Ovary (tissue), 9 donors: ENCODE data around the gene COL6A3. TPM values are rescaled to one million over a fixed set of nuclear protein-coding genes. Genes with fewer than 3 reads are reported as not detected.
A peak's percentile ranks its signal among the peaks of the same experiment; 100 is the strongest.
"Not testable (repeated sequence)": the region's sequence is repeated elsewhere in the genome, so short reads cannot be mapped to it uniquely, and the experiment has no call there.

Experiments
- DNase-seq, 5 donors: peaks; one replicate each; pipeline ENCODE4 v3.0.0-alpha.2; 2019 to 2020
- H3K27ac ChIP-seq, 2 donors: fragments of 200-600 bp; one replicate each; pipeline versions ENCODE4 v1.5.1 to v1.8.0; 2019 to 2022
- H3K27me3 ChIP-seq: fragments of 200-600 bp; one replicate; pipeline ENCODE4 v1.8.0; 2022
- H3K36me3 ChIP-seq: fragments of 200-600 bp; sonication (generic); one replicate; pipeline ENCODE4 v1.5.1; 2019
- H3K4me1 ChIP-seq: one replicate; pipeline ENCODE4 v1.8.1; 2013; ENCODE audit warnings: mild to moderate bottlenecking, moderate library complexity; ENCODE audit not compliant: insufficient read depth
- H3K4me3 ChIP-seq: fragments of 200-600 bp; sonication (generic); one replicate; pipeline ENCODE4 v1.5.1; 2017
- H3K9me3 ChIP-seq, 2 donors: fragments of 200-600 bp in 1 of 2; sonication (generic) in 1 of 2; one replicate each; pipeline versions ENCODE4 v1.5.1 to v1.8.1; 2013 to 2019; ENCODE audit warnings: mild to moderate bottlenecking in 1 of 2, moderate library complexity in 1 of 2
- EP300 ChIP-seq: sonication (generic); formaldehyde crosslinking; IDR thresholded peaks from one replicate; pipeline ENCODE4 v1.6.1; 2017; ENCODE audit warnings: antibody characterized with exemption
- POLR2A ChIP-seq: fragments of 450-650 bp; IDR thresholded peaks from one replicate; pipeline ENCODE4 v1.6.1; 2017; ENCODE audit warnings: antibody characterized with exemption, mild to moderate bottlenecking, moderate library complexity
- WGBS, 3 donors: extraction: QIAGEN DNeasy Blood & Tissue Kit in 1 of 3; methylation state at CpG; one replicate each; pipeline versions ENCODE4 v1.1.5 to v1.1.7; 2013 to 2017; 5-methylcytosine and 5-hydroxymethylcytosine counted together
- intact Hi-C, 4 donors: fragments of 100-400 bp; cut with DNase I; formaldehyde crosslinking; loops; one replicate each; pipeline versions ENCODE4 v1.11.0 to v1.15.1; 2022 to 2023
- polyA plus RNA-seq, 2 donors: library from polyadenylated mRNA; stranded (reverse); fragments of 200-250 nt in 1 of 2; fragments of 350-450 nt in 1 of 2; fragmentation: Illumina TruSeq in 1 of 2; extraction: RNeasy Lipid Tissue Mini Kit (QIAGEN cat#74804) in 1 of 2; gene quantifications; one replicate each; pipeline ENCODE4 v1.2.3, GENCODE V29; 2013 to 2014
- total RNA-seq, 7 donors: library from RNA; depleted of rRNA in 2 of 7; stranded (reverse); fragments of >200 nt in 2 of 7; fragmentation: NEBNext Ultra II Directional in 3 of 7; extraction: Animal tissue kit (Norgen Biotek cat#: 25700) in 3 of 7; gene quantifications; one replicate each; pipeline versions ENCODE4 v1.1.0 to v1.2.4, GENCODE V29; 2016 to 2023
- TF ChIP-seq, protein P1 (sequence below), 3 donors: fragments of 450-650 bp in 2 of 3; fragments of 200-600 bp in 1 of 3; IDR thresholded peaks; one replicate each; pipeline versions ENCODE4 v1.5.1 to v1.8.0; 2016 to 2022; ENCODE audit warnings: antibody characterized with exemption in 3 of 3, mild to moderate bottlenecking in 1 of 3
- donor health status: DM: no; HTN: no; CAD: no; lungs with moderate emphysema.
- donor health status: DM: no; HTN: no; CAD: no.
- donor health status: Bipolar disorder and iron deficiency.
- donor health status: DM: yes; HTN: yes; CAD: no.
- donor health status: DM: no; HTN: no; CAD: no.
- donor health status: DM: yes; HTN: yes; CAD: no.

The COL6A3 gene
- total and polyA plus RNA-seq, 9 donors: 105 to 520 (median 378) TPM

GRCh38 chr2:237358721-237359517, 55.0 kb downstream of the COL6A3 start:
- no peaks in the 10 kb centered on the region for H3K9me3 ChIP-seq
- peaks cover 18% of the 10 kb centered on the region for H3K4me1 ChIP-seq
- no peak for DNase-seq
- H3K27me3 ChIP-seq: no peaks in the 10 kb centered on the region
- H3K27ac ChIP-seq: peak overlapping the region; percentile 63 to 85
- no peaks in the 10 kb centered on the region for H3K36me3 ChIP-seq
- 50 to 55% (median 50%) methylated on average over 9 of the region's 9 CpGs for WGBS, 3 donors
- TF ChIP-seq EP300 (no peak), POLR2A (no peak)
- TF ChIP-seq, protein P1, sequence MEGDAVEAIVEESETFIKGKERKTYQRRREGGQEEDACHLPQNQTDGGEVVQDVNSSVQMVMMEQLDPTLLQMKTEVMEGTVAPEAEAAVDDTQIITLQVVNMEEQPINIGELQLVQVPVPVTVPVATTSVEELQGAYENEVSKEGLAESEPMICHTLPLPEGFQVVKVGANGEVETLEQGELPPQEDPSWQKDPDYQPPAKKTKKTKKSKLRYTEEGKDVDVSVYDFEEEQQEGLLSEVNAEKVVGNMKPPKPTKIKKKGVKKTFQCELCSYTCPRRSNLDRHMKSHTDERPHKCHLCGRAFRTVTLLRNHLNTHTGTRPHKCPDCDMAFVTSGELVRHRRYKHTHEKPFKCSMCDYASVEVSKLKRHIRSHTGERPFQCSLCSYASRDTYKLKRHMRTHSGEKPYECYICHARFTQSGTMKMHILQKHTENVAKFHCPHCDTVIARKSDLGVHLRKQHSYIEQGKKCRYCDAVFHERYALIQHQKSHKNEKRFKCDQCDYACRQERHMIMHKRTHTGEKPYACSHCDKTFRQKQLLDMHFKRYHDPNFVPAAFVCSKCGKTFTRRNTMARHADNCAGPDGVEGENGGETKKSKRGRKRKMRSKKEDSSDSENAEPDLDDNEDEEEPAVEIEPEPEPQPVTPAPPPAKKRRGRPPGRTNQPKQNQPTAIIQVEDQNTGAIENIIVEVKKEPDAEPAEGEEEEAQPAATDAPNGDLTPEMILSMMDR (IDR thresholded peaks at IDR 0.05): no peak
- intact Hi-C loops: no loop called here
- no peak overlapping the region for H3K4me3 ChIP-seq

DNA sequence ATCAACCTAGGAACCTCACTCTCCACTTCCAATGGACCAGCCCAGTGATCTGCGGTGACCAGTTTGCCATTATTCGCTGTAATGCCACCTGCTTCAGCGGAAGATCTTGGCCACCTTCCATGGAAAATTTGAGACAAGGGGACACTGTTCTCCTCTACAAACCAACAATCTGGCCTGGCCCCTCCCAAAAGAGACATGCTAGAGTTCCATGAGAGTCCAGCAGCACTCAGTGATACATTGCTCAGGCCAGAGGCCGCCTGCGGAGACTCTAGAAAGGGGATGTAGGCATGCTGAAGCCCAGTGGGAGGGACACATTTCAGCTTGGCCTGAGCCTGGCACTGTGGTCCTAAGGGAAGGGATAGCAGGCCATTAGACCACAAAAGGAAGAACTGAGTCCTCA, 58.3 kb downstream of the COL6A3 start:
- WGBS, 3 donors: 96 to 98% (median 98%) methylated on average over 5 of the region's 5 CpGs
- DNase-seq: no peak
- no peaks in the 10 kb centered on the region for H3K36me3 ChIP-seq
- intact Hi-C loops: no loop called here
- peaks cover 15% of the 10 kb centered on the region for H3K4me1 ChIP-seq
- peak overlapping the region in 1 of 2 donors; percentile 50 for H3K27ac ChIP-seq
- no peak overlapping the region for H3K4me3 ChIP-seq
- no peaks in the 10 kb centered on the region for H3K27me3 ChIP-seq
- TF ChIP-seq POLR2A (no peak), EP300 (no peak)
- TF ChIP-seq, protein P1 (IDR thresholded peaks at IDR 0.05): no peak
- no peaks in the 10 kb centered on the region for H3K9me3 ChIP-seq

- H3K9me3 ChIP-seq: no peaks in the 10 kb centered on the region
- WGBS, 3 donors: 27 to 39% (median 34%) methylated on average over 8 of the region's 8 CpGs
- H3K27me3 ChIP-seq: no peaks in the 10 kb centered on the region
- no peaks in the 10 kb centered on the region for H3K36me3 ChIP-seq
- DNase-seq: no peak
- H3K27ac ChIP-seq: peak overlapping the region; percentile 22 to 50
- peaks cover 13% of the 10 kb centered on the region for H3K4me1 ChIP-seq
- intact Hi-C loops: no loop called here
- H3K4me3 ChIP-seq: no peak overlapping the region
- TF ChIP-seq, protein P1 (IDR thresholded peaks at IDR 0.05): no peak
- TF ChIP-seq POLR2A (no peak), EP300 (no peak)
Measured at GRCh38 chr2:237354892-237355291, 59.1 kb downstream of the COL6A3 start.

GRCh38 chr2:237354172-237354571, 59.8 kb downstream of the COL6A3 start:
- H3K27ac ChIP-seq, intact Hi-C loops, H3K4me3 ChIP-seq, H3K36me3 ChIP-seq, H3K4me1 ChIP-seq, H3K27me3 ChIP-seq, DNase-seq, H3K9me3 ChIP-seq: not testable (repeated sequence)
- 89 to 91% (median 89%) methylated on average over 6 of the region's 6 CpGs for WGBS, 3 donors

DNA sequence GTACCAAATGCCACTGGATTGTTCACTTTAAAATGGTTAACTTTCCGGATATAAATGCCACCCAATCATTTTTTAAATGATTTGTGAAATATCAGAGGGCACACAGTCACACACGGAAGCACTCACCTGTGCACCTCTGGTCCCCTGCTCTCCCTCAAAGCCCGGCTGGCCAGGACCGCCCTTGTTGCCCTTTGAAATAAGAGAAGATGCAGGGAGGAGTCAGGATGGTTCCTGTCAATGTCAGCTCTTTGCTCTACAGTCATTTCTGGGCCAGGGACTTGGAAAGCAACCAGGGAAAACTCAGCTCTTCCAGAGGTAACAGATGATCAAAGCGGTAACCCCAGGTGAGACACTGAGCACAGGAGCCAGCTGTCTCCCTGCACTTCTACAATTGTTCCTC, 60.7 kb downstream of the COL6A3 start:
- Histone ChIP-seq H3K9me3 (no peaks in the 10 kb centered on the region), H3K27ac (peak overlapping the region; percentile 25 to 51), H3K4me1 (peaks cover 14% of the 10 kb centered on the region), H3K36me3 (no peaks in the 10 kb centered on the region), H3K27me3 (no peaks in the 10 kb centered on the region), H3K4me3 (no peak overlapping the region)
- DNase-seq: peak in 1 of 5 donors; percentile 20
- 58 to 65% (median 64%) methylated on average over 5 of the region's 5 CpGs for WGBS, 3 donors
- intact Hi-C loops: no loop called here
- no peak for TF ChIP-seq POLR2A
- TF ChIP-seq EP300: no peak
- TF ChIP-seq, protein P1 (IDR thresholded peaks at IDR 0.05): no peak
